ENCODE results near the gene ZEB2. TPM values are rescaled to one million over a fixed set of nuclear protein-coding genes. Genes with fewer than 3 reads are reported as not detected.
A peak's percentile ranks its signal among the peaks of the same experiment; 100 is the strongest.

ZEB2 gene
- total RNA-seq, 1 donor from 2014 or later = 0.26 TPM

- no peak for TF ChIP-seq CTCF (IDR thresholded peaks at IDR 0.05; ENCODE audit: insufficient read depth, low read length, severe bottlenecking)
Observed at GRCh38 chr2:144362401-144362800, 157.5 kb downstream of the ZEB2 start.

GRCh38 chr2:144361742-144362141, 158.2 kb downstream of the ZEB2 start:
- FAIRE-seq (no peak), DNase-seq (ENCODE audit: low read depth) (no peak)
- no peak for TF ChIP-seq CTCF (IDR thresholded peaks at IDR 0.05; ENCODE audit: insufficient read depth, low read length, severe bottlenecking)
- no peaks in the 10 kb centered on the region for H3K27me3 ChIP-seq (ENCODE audit: control insufficient read depth, insufficient read depth, low read length)
- no peak overlapping the region for H3K4me3 ChIP-seq (ENCODE audit: low read depth, low read length)
- H3K36me3 ChIP-seq (ENCODE audit: control insufficient read depth, insufficient read depth, low read length) = no peaks in the 10 kb centered on the region

More at GRCh38 chr2:144362401-144362800, 157.5 kb downstream of the ZEB2 start:
- Histone ChIP-seq H3K27me3 (ENCODE audit: control insufficient read depth, insufficient read depth, low read length) (no peaks in the 10 kb centered on the region), H3K4me3 (ENCODE audit: low read depth, low read length) (no peak overlapping the region), H3K36me3 (ENCODE audit: control insufficient read depth, insufficient read depth, low read length) (no peaks in the 10 kb centered on the region)
- FAIRE-seq (no peak), DNase-seq (ENCODE audit: low read depth) (no peak)

- H3K27me3 ChIP-seq (ENCODE audit: control insufficient read depth, insufficient read depth, low read length) = no peaks in the 10 kb centered on the region
- H3K4me3 ChIP-seq (ENCODE audit: low read depth, low read length) = no peak overlapping the region
- FAIRE-seq (no peak), DNase-seq (ENCODE audit: low read depth) (no peak)
- H3K36me3 ChIP-seq (ENCODE audit: control insufficient read depth, insufficient read depth, low read length) = no peaks in the 10 kb centered on the region
- no peak for TF ChIP-seq CTCF (IDR thresholded peaks at IDR 0.05; ENCODE audit: insufficient read depth, low read length, severe bottlenecking)
Observed at GRCh38 chr2:144359684-144360083, 160.2 kb downstream of the ZEB2 start.

- no peak for TF ChIP-seq CTCF (IDR thresholded peaks at IDR 0.05; ENCODE audit: insufficient read depth, low read length, severe bottlenecking)
- no peaks in the 10 kb centered on the region for H3K36me3 ChIP-seq (ENCODE audit: control insufficient read depth, insufficient read depth, low read length)
- H3K27me3 ChIP-seq (ENCODE audit: control insufficient read depth, insufficient read depth, low read length) = no peaks in the 10 kb centered on the region
- no peak overlapping the region for H3K4me3 ChIP-seq (ENCODE audit: low read depth, low read length)
- FAIRE-seq = no peak
- DNase-seq (ENCODE audit: low read depth) = peak; percentile 64
Observed at GRCh38 chr2:144358979-144359541, 160.9 kb downstream of the ZEB2 start.

GRCh38 chr2:144358374-144358964, 161.4 kb downstream of the ZEB2 start:
- TF ChIP-seq CTCF (IDR thresholded peaks at IDR 0.05; ENCODE audit: insufficient read depth, low read length, severe bottlenecking) = no peak
- Histone ChIP-seq H3K27me3 (ENCODE audit: control insufficient read depth, insufficient read depth, low read length) (no peaks in the 10 kb centered on the region), H3K4me3 (ENCODE audit: low read depth, low read length) (no peak overlapping the region), H3K36me3 (ENCODE audit: control insufficient read depth, insufficient read depth, low read length) (no peaks in the 10 kb centered on the region)
- FAIRE-seq (no peak), DNase-seq (ENCODE audit: low read depth) (no peak)

Data from bronchial epithelial cell (primary cell).